ENCODE measurements around the gene GDAP1L1.
"Not testable (repeated sequence)": the region's sequence is repeated elsewhere in the genome, so short reads cannot be mapped to it uniquely, and the experiment has no call there.

GDAP1L1 gene

GRCh38 chr20:44306927-44307326, 59.8 kb downstream of the GDAP1L1 start:
- DNase-seq = no peak

DNA sequence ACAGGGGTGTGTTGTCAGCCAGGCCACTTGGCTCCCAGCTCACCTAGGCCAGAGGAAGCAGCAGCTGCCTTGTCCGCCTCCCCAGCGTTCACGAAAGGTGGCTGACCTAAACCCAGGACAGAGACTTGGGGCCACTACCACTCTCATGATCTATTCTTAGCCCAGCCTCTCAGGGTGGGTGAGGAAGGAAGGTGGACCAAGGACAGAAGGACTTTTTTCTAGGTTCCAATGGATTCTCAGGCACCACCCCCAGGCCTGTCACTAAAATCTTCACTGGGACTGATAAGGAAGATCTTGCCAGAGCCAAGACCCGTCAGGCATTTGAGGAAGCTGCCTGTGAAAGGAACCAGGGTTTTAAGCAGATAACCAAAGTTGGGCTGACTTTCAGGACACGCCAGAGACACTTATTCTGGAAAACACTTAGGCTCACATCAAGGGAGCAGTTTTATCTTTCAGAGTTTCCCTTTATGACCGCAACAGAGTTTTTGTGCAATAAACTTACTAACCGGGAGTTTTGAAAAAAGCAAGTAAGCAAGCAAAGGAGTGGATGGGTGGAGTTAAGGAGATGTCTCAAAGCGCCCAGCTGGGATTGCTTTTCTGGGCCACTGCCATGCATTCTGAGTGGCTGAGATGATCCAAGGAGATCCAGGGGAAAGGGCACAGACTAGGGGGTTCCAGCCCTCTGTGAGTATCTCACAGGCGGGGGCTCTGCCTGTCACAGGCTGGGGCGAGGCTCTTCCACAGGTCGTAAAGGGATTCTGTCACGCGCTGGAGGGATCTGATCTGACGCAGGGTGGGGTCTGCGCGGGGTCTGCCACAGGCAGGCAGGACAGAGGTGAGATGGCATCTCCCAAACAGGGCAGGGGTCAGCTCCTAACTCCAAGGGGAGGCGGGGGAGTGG, 62.9 kb downstream of the GDAP1L1 start:
- no peak for DNase-seq

- DNase-seq = peak; percentile 98
These were observed 63.8 kb downstream of the GDAP1L1 start, which contains the start of gene FITM2 for GRCh38 chr20:44310664-44311639. FITM2 (minus strand) TSS chr20:44311202; CDS start chr20:44311148, 54 bp downstream.

- no peak for DNase-seq
These were observed 67.8 kb downstream of the GDAP1L1 start for GRCh38 chr20:44314870-44315269.

DNA sequence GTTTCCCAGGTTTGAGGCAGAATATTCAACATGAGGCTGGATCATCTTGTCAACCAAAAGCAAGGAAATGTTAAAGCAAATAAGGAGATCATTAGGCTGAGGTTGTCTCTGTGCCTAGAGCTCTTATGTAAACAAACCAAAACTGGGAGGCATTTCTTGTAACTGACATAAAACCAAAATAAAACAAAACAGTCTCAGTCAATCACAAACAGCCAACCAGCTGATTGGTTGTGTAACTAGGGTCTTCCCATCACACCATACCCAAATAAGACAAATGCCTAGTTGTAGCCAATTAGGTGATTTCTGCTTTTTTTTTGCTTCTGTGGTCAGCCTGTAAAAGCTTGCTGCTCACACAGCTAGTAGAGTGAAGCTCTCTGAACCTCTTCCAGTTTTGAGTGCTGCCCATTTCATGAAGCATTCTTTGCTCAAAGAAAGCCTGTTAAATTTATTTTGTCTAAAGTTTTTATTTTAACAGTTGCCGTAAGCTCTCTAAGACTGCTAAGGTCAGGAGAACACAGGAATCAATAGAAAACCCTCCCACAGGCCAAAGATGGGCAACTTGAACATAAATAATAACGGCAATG, 72.8 kb downstream of the GDAP1L1 start:
- DNase-seq = no peak

GRCh38 chr20:44324343-44324742, 77.2 kb downstream of the GDAP1L1 start:
- DNase-seq = no peak

DNA sequence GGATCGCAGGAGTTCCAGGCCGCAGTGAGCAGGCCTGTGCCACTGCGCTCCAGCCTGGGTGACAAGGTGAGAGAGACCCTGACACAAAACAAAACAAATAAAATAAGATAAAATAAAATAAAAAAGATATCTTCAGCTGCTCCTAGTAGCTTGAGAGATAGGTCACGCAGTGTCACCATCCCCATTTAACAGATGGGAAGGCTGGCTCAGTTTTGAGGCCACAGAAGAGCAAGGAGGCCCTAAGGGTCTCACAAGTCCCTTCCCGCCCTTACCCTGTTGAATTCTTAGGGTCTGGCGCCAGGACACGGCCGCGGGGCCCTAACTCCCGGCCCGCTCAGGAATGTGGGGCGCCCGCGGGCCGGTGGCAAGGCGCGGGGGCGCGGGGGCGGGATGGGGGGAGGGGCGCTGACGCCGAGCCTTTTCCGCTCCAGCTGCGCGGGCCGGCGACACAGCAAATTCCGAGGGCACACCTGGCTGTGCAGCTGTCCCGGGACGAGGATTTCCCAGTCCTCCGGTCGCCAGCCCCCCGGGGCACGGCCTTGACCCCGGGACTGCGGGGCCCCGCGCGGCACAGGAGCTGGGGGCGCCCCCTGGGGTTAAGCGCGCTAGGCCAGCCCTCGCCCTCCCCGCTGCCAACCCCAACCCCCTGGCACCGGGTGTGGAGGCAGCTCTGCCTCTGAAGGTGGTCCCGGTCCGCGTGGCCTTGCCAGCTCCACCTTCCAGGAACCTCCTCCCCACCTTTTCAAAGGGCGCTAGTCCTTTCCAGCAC, 79.5 kb downstream of the GDAP1L1 start:
- peak; percentile 45 for DNase-seq

DNA sequence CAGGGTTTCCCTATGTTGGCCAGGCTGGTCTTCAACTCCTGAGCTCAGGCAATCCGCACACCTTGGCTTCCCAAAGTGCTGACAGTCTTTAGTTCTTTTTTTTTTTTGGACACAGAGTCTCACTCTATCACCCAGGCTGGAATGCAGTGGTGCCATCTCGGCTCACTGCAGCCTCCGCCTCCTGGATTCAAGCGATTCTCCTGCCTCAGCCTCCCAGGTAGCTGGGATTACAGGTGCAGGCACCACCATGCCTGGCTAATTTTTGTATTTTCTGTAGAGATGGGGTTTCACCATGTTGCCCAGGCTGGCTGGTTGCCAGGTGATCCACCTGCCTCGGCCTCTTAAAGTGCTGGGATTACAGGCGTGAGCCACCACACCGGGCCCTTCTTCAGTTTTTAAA, 80.6 kb downstream of the GDAP1L1 start:
- not testable (repeated sequence) for DNase-seq

DNA sequence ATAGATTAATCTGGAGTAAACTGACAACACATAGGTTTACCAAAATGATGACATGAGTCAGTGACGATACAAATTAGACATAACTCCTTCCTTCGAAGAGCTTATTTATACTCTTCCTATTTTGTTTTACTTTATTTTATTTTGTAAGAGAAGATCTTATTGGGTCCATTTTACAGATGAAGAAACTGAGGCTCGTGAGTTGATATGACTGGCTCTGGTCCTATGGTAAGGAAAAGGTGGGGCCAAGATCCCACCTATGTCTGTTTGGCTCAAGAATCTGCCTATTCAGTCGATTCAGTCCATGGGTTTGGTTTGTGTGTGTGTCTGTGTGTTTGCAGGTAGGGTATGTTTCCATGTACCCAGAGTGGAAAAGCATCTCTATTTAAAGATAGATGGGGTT, 81.3 kb downstream of the GDAP1L1 start:
- DNase-seq = no peak
